A549 (cell line): ENCODE measurements around the gene BCAS4. TPM values are rescaled to one million over a fixed set of nuclear protein-coding genes. Genes with fewer than 3 reads are reported as not detected.

Experiments used
- ATAC-seq, 2 experiments: fragments of 200-7000 bp in 1 of 2; fragments of >200 bp in 1 of 2; cut with Nextera tagmentation in 1 of 2; cut with Tn5 transposase in 1 of 2; 3 replicates each; pipeline versions ENCODE4 v1.8.0 to v1.9.1; 2018 to 2020; ENCODE audit warnings: mild to moderate bottlenecking in 1 of 2, moderate library complexity in 1 of 2
- CTCF ChIA-PET: fragments of 300-600 bp; sonication (Branson Sonifier 250); formaldehyde crosslinking; extraction: SDS; loops from one replicate; lab custom pipeline; 2021; ENCODE audit warnings: antibody characterized with exemption, inconsistent platforms; lab: Yijun Ruan, JAX
- POLR2A ChIA-PET: fragments of 350-600 bp; formaldehyde crosslinking; extraction: SDS; loops from one replicate; lab custom pipeline; 2021; ENCODE audit warnings: antibody characterized with exemption, inconsistent platforms; lab: Yijun Ruan, JAX
- DNase-seq, 2 experiments: peaks; one replicate each; pipeline versions ENCODE4 v3.0.0 to v3.0.0-alpha.2; 2011 to 2016; ENCODE audit warnings: low read depth in 1 of 2, low spot score in 1 of 2
- FAIRE-seq: peaks from 2 replicates; lab custom pipeline; 2011; peaks lifted over from hg19 to GRCh38; lab: Jason Lieb, UNC
- H3K27ac ChIP-seq, 2 experiments: fragments of >200 bp; sonication (Bioruptor Twin); formaldehyde crosslinking; 3 replicates each; pipeline ENCODE4 v1.5.1; 2016 to 2017
- H3K4me1 ChIP-seq: fragments of >200 bp; sonication (Bioruptor Twin); formaldehyde crosslinking; 3 replicates; pipeline ENCODE4 v1.6.1; 2016
- H3K4me2 ChIP-seq: fragments of >200 bp; sonication (Bioruptor Twin); formaldehyde crosslinking; 3 replicates; pipeline ENCODE4 v1.6.1; 2016
- H3K4me3 ChIP-seq: fragments of >200 bp; sonication (Bioruptor Twin); formaldehyde crosslinking; 3 replicates; pipeline ENCODE4 v1.5.1; 2016
- H3K9me3 ChIP-seq: fragments of >200 bp; sonication (Bioruptor Twin); formaldehyde crosslinking; 3 replicates; pipeline ENCODE4 v1.6.1; 2016
- BHLHE40 ChIP-seq: IDR thresholded peaks from 2 replicates; pipeline ENCODE4 v1.6.1; 2012; ENCODE audit warnings: low read depth, low read length, inconsistent platforms
- CBX8 ChIP-seq: fragments of 200-600 bp; sonication (generic); IDR thresholded peaks from 2 replicates; pipeline ENCODE4 v1.6.1; 2016
- CHD4 ChIP-seq: fragments of 200-600 bp; sonication (generic); IDR thresholded peaks from 2 replicates; pipeline ENCODE4 v1.6.1; 2016; ENCODE audit warnings: antibody characterized with exemption, mild to moderate bottlenecking, borderline replicate concordance
- EHF ChIP-seq: fragments of 250-450 bp; sonication (Bioruptor Pico); IDR thresholded peaks from 2 replicates; pipeline ENCODE4 v1.5.0; 2020; ENCODE audit warnings: mild to moderate bottlenecking
- EP300 ChIP-seq, 2 experiments: fragments of >200 bp; sonication (Bioruptor Twin); formaldehyde crosslinking; IDR thresholded peaks; 2 replicates in 1 of 2; 3 replicates in 1 of 2; pipeline ENCODE4 v1.6.1; 2016 to 2017
- GATA3 ChIP-seq: IDR thresholded peaks from 2 replicates; pipeline ENCODE4 v1.6.1; 2012; ENCODE audit warnings: borderline replicate concordance
- JUN ChIP-seq, 2 experiments: fragments of >200 bp; sonication (Bioruptor Twin); formaldehyde crosslinking; IDR thresholded peaks; 2 replicates in 1 of 2; 3 replicates in 1 of 2; pipeline ENCODE4 v1.6.1; 2016 to 2017
- KDM1A ChIP-seq: fragments of 200-600 bp; sonication (generic); IDR thresholded peaks from 2 replicates; pipeline ENCODE4 v1.6.1; 2016; ENCODE audit warnings: low read depth, mild to moderate bottlenecking
- MAFK ChIP-seq: fragments of 450-650 bp; IDR thresholded peaks from 2 replicates; pipeline ENCODE4 v1.6.1; 2014; ENCODE audit not compliant: partially characterized antibody
- MYC ChIP-seq: IDR thresholded peaks from 2 replicates; pipeline ENCODE4 v1.6.1; 2012; ENCODE audit warnings: mild to moderate bottlenecking, inconsistent platforms, low read length, improper control_type of control experiment, borderline replicate concordance
- NPAS2 ChIP-seq: fragments of 250-450 bp; sonication (Bioruptor Pico); IDR thresholded peaks from 2 replicates; pipeline ENCODE4 v1.8.0; 2022; ENCODE audit warnings: mild to moderate bottlenecking, moderate library complexity, borderline replicate concordance
- POLR2A ChIP-seq: IDR thresholded peaks from 2 replicates; pipeline ENCODE4 v1.6.1; 2012; ENCODE audit warnings: mild to moderate bottlenecking, low read length
- RAD21 ChIP-seq, 2 experiments: fragments of >200 bp in 1 of 2; sonication (Bioruptor Twin) in 1 of 2; formaldehyde crosslinking in 1 of 2; IDR thresholded peaks in 1 of 2; conservative IDR thresholded peaks in 1 of 2; 2 replicates in 1 of 2; 3 replicates in 1 of 2; pipeline ENCODE4 v1.6.1; 2012 to 2018; ENCODE audit warnings: inconsistent platforms in 1 of 2
- RCOR1 ChIP-seq: fragments of 150-350 bp; IDR thresholded peaks from 2 replicates; pipeline ENCODE4 v1.6.1; 2014; ENCODE audit warnings: antibody characterized with exemption, low read length, low read depth
- SREBF2 ChIP-seq: fragments of 450-650 bp; IDR thresholded peaks from 2 replicates; pipeline ENCODE4 v1.6.1; 2014; ENCODE audit warnings: mild to moderate bottlenecking, moderate library complexity
- TFCP2L1 ChIP-seq: fragments of 250-450 bp; sonication (Bioruptor Pico); IDR thresholded peaks from 2 replicates; pipeline ENCODE4 v1.5.0; 2021; ENCODE audit warnings: mild to moderate bottlenecking
- TP53 ChIP-seq: fragments of 250-450 bp; sonication (Bioruptor Pico); IDR thresholded peaks from 2 replicates; pipeline ENCODE4 v1.5.0; 2021; ENCODE audit warnings: mild to moderate bottlenecking, moderate library complexity
- ZFP36 ChIP-seq: fragments of 450-650 bp; IDR thresholded peaks from 2 replicates; pipeline ENCODE4 v1.6.1; 2014; ENCODE audit warnings: borderline replicate concordance; ENCODE audit not compliant: partially characterized antibody
- WGBS: methylation state at CpG from one replicate; pipeline ENCODE4 v1.1.6; 2017; ENCODE audit errors: missing lambda C conversion rate; 5-methylcytosine and 5-hydroxymethylcytosine counted together
- polyA plus RNA-seq, 4 experiments: library from polyadenylated mRNA; depleted of rRNA in 3 of 4; stranded (reverse); fragments of >200 nt; fragmentation: RNase III in 1 of 4; extraction: RNeasy Plus Mini Kit Qiagen cat#74134 plus additional on column Dnase treatment in 1 of 4; gene quantifications; 2 replicates in 3 of 4; 3 replicates in 1 of 4; pipeline ENCODE4 v1.2.3, GENCODE V29; 2011 to 2017
- TF ChIP-seq, protein P1 (sequence below): IDR thresholded peaks from 2 replicates; pipeline ENCODE4 v1.6.1; 2012
- TF ChIP-seq, protein P2 (sequence below): fragments of >200 bp; sonication (Bioruptor Twin); formaldehyde crosslinking; IDR thresholded peaks from 3 replicates; pipeline ENCODE4 v1.6.1; 2016
- TF ChIP-seq, protein P3 (sequence below): fragments of 450-650 bp; IDR thresholded peaks from 2 replicates; pipeline ENCODE4 v1.6.1; 2014; ENCODE audit warnings: antibody characterized with exemption
- TF ChIP-seq, protein P4 (sequence below): fragments of >200 bp; sonication (Bioruptor Twin); formaldehyde crosslinking; IDR thresholded peaks from 3 replicates; pipeline ENCODE4 v1.5.1; 2016

BCAS4 gene
- polyA plus RNA-seq, 2 of the 4 experiments (the other 2 are of a cell fraction) = 16.9 to 48.4 TPM

- H3K4me2 ChIP-seq = no peak overlapping the region
- H3K4me3 ChIP-seq = no peak overlapping the region
- no peaks in the 10 kb centered on the region for H3K9me3 ChIP-seq
- DNase-seq = no peak
- POLR2A ChIA-PET = no interaction called here
- no peak for FAIRE-seq
- H3K4me1 ChIP-seq = no peaks in the 10 kb centered on the region
- H3K27ac ChIP-seq = no peak overlapping the region
- CTCF ChIA-PET = no interaction called here
- 79% methylated on average over 4 of the region's 4 CpGs for WGBS
- ATAC-seq = no peak
- TF ChIP-seq EP300 (IDR thresholded peaks at IDR 0.05) (no peak), TP53 (CRISPR knock-in tag) (no peak), ZFP36 (no peak), RCOR1 (no peak), MYC (no peak), EHF (CRISPR knock-in tag) (no peak)
- TF ChIP-seq, all 56 proteins: peak for 0
Observed at GRCh38 chr20:50810063-50810462, 15.2 kb downstream of the BCAS4 start.

DNA sequence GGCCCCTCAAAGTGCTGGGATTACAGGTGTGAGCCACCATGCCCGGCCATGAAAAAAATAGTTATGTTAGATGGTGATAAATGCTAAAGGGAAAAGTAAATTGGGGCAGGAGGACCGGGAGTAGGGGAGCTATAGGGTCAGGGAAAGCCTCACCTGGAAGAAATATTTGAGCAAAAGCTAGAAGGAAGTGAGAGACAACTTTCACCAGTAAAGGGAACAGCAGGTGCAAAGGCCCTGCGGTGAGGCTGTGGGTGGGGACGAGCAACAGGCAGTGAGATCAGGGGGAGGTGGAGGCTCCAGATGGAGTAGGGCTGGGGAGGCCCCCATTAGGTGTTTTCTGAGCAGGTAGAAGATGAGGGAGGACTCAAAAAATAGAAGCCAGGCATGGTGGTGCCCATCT, 16.0 kb downstream of the BCAS4 start:
- H3K4me2 ChIP-seq = no peak overlapping the region
- H3K4me1 ChIP-seq = peaks cover 4% of the 10 kb centered on the region; the same call in 1 of the 3 replicates
- POLR2A ChIA-PET = no interaction called here
- H3K27ac ChIP-seq = no peak overlapping the region
- CTCF ChIA-PET = interaction anchor here (0.8 to 1.3 kb wide), 4 partner anchors 16 to 135 kb away, joined by 3 to 4 read pairs (median 3); no protein-coding TSS in a partner anchor
- H3K9me3 ChIP-seq = no peaks in the 10 kb centered on the region
- WGBS = 83% methylated on average over 4 of the region's 4 CpGs
- DNase-seq (no peak), FAIRE-seq (no peak), ATAC-seq (no peak)
- no peak for TF ChIP-seq RCOR1
- TF ChIP-seq POLR2A = no peak
- TF ChIP-seq, protein P1, sequence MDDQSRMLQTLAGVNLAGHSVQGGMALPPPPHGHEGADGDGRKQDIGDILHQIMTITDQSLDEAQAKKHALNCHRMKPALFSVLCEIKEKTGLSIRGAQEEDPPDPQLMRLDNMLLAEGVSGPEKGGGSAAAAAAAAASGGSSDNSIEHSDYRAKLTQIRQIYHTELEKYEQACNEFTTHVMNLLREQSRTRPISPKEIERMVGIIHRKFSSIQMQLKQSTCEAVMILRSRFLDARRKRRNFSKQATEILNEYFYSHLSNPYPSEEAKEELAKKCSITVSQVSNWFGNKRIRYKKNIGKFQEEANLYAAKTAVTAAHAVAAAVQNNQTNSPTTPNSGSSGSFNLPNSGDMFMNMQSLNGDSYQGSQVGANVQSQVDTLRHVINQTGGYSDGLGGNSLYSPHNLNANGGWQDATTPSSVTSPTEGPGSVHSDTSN = no peak
- TF ChIP-seq MAFK = no peak
- TF ChIP-seq, protein P2, sequence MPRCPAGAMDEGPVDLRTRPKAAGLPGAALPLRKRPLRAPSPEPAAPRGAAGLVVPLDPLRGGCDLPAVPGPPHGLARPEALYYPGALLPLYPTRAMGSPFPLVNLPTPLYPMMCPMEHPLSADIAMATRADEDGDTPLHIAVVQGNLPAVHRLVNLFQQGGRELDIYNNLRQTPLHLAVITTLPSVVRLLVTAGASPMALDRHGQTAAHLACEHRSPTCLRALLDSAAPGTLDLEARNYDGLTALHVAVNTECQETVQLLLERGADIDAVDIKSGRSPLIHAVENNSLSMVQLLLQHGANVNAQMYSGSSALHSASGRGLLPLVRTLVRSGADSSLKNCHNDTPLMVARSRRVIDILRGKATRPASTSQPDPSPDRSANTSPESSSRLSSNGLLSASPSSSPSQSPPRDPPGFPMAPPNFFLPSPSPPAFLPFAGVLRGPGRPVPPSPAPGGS = no peak
- no peak for TF ChIP-seq RAD21 (conservative IDR thresholded peaks at IDR 0.05 in 1 of 2, IDR thresholded peaks at IDR 0.05 in 1 of 2)
- no peak for TF ChIP-seq TFCP2L1
- TF ChIP-seq JUN (IDR thresholded peaks at IDR 0.05) = no peak
- TF ChIP-seq, protein P3, sequence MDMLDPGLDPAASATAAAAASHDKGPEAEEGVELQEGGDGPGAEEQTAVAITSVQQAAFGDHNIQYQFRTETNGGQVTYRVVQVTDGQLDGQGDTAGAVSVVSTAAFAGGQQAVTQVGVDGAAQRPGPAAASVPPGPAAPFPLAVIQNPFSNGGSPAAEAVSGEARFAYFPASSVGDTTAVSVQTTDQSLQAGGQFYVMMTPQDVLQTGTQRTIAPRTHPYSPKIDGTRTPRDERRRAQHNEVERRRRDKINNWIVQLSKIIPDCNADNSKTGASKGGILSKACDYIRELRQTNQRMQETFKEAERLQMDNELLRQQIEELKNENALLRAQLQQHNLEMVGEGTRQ = no peak
- no peak for TF ChIP-seq KDM1A
- TF ChIP-seq, all 56 proteins: peak for 0
- H3K4me3 ChIP-seq = no peak overlapping the region

DNA sequence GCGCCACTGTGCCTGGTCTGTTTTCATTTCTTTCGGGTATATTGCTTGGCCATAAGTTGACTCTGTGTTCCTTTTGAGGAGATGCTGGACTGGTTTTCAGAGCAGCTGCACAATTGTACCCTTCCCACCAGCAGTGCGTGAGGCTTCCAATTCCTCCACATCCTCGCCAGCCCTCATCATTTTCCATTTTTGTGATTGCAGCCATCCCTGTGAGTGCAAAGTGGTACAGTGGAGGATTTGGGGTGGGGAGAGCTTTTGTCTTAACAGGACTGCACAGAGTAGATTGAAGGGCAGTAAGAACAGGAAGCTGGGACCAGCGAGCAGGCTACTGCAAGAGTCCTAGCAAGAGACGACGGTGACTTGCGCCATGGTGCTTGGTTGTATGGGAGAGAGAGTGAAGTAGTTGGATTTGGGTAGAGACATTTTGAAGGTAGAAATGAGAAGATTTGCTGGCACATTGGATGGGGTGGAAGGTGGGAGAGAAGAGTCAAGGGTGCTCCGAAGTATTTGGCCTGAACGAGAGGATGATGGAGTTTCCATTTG, 18.3 kb downstream of the BCAS4 start:
- Histone ChIP-seq H3K4me2 (no peak overlapping the region), H3K4me3 (no peak overlapping the region), H3K9me3 (no peaks in the 10 kb centered on the region), H3K4me1 (peaks cover 6% of the 10 kb centered on the region; the same call in 2 of the 3 replicates), H3K27ac (no peak overlapping the region)
- DNase-seq (no peak), ATAC-seq (no peak), FAIRE-seq (no peak)
- TF ChIP-seq CHD4 (no peak), GATA3 (no peak), SREBF2 (no peak), BHLHE40 (no peak), CBX8 (no peak), NPAS2 (CRISPR knock-in tag) (no peak)
- TF ChIP-seq, protein P4, sequence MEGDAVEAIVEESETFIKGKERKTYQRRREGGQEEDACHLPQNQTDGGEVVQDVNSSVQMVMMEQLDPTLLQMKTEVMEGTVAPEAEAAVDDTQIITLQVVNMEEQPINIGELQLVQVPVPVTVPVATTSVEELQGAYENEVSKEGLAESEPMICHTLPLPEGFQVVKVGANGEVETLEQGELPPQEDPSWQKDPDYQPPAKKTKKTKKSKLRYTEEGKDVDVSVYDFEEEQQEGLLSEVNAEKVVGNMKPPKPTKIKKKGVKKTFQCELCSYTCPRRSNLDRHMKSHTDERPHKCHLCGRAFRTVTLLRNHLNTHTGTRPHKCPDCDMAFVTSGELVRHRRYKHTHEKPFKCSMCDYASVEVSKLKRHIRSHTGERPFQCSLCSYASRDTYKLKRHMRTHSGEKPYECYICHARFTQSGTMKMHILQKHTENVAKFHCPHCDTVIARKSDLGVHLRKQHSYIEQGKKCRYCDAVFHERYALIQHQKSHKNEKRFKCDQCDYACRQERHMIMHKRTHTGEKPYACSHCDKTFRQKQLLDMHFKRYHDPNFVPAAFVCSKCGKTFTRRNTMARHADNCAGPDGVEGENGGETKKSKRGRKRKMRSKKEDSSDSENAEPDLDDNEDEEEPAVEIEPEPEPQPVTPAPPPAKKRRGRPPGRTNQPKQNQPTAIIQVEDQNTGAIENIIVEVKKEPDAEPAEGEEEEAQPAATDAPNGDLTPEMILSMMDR = no peak
- 84% methylated on average over 10 of the region's 10 CpGs for WGBS
- CTCF ChIA-PET = interaction anchor here (1.0 to 1.8 kb wide), 4 partner anchors 13 to 116 kb away, joined by 3 to 6 read pairs (median 5); partner anchors contain the start of gene BCAS4
- POLR2A ChIA-PET = interaction anchor here (0.6 kb wide), 1 partner anchor 118 kb away, joined by 3 read pairs; the partner anchor contains the start of gene ADNP
